HG03135 (cell line): ENCODE results near the gene MAD1L1.
A peak's percentile ranks its signal among the peaks of the same experiment; 100 is the strongest.

Experiments
- ATAC-seq: cut with Tn5 transposase; IDR thresholded peaks from one replicate; pipeline ENCODE4 v1.9.1; 2021; ENCODE audit warnings: mild to moderate bottlenecking, moderate library complexity; ENCODE audit not compliant: unreplicated experiment

MAD1L1 gene

DNA sequence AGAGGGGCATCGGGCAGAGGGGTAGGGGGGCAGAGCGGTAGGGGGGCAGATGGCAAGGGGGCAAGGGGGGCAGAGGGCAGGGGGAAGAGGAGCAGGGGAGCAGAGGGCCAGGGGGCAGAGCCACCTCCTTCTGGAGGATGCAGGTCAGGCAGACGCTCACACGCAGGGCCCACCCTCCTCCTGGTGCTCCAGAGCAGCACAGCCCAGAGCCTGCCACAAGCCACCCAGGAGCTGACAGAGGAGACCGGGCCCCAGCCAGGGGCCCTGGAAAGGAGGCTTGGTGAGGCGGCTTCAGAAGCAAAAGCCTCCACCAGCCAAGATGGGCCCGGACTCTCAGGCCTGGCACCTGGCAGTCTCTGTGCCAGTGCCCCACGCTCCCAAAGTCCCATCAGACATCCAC, 13.1 kb downstream of the MAD1L1 start:
- no peak for ATAC-seq

DNA sequence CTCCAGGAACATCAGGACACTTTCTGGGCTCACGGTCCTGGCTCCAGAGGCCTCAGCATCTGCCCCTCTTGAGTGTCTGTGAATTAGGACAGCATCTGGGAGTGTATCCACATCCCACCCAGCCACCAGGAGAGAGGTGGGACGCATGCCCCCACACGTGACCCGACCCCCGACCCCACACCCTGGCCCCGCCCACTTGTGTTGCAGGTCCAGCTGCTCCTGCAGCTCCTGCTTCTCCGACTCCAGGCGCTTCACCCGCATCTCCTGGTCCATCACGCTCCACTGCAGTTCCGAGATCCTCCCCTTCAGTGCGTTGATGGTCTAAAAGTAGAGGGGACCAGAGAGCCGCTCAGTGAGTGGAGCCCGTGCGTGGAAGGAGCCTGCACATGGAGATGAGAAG, 13.6 kb downstream of the MAD1L1 start:
- ATAC-seq: no peak

DNA sequence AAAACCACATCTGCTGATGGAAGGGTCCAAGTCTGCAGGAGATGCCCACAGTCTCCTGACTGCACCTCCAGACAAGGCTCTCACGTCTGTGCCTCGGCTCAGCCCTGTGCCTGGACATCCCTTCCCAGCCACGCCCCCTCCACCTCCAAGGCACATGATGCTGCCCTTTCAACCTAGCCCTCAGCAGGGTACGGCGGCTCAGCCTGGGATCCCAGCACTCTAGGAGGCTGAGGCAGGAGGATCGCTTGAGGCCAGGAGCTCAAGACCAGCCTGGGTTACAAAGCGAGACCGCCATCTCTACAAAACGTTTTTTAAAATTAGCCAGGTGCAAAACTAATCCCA, 14.3 kb downstream of the MAD1L1 start:
- ATAC-seq: no peak

DNA sequence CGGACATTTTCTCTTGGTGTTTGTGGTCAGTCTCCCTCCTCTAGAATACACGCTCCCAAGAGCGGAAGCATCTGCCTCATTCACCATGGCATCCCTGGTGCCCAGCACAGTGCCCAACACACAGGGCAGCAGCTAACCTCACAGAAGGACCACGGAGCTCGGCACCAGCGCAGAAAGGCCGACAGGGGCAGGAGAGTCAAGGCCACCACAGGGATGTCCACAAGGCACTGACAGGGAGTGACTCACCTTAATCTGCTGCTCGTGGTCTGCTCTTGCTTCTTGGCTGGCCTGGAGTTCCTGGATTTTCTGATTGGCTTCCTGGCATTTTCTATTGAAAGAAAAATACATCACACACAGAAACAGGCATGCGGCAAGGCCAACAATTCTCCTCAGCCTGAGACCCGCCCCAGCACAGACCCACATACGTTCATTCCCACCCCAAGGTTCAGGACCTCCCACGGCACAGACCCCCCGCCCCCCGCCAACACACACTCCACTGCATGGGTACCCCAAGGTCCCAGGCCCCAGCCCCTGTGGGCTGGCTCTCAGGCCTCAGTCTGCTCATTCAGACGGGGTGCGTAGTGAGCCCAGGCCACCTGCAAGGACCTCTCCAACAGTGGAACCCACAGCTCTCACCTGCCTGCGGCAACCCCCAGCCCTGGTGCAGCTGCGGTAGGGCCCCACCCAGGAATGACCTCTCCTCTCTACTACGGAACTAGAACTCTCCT, 14.9 kb downstream of the MAD1L1 start:
- ATAC-seq: no peak

DNA sequence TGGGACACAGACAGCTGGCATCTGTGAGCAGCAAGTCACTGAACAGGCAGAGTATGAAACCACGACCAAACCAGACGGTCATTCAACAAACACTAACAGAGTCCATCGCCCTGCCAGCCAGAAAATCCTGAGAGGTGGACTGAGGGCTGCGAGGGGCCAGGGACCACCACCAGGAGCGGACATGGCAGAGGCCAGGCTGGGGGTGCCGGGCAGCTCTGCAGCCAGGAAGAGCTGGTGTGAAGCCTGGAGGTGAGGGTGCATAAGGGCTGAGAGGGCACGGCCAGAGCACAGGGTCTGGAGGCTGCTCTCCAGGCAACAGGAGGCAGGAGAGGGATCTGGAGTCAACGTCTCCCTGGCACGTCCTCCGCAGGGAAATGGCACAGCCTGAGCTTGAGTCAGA, 15.5 kb downstream of the MAD1L1 start:
- no peak for ATAC-seq

DNA sequence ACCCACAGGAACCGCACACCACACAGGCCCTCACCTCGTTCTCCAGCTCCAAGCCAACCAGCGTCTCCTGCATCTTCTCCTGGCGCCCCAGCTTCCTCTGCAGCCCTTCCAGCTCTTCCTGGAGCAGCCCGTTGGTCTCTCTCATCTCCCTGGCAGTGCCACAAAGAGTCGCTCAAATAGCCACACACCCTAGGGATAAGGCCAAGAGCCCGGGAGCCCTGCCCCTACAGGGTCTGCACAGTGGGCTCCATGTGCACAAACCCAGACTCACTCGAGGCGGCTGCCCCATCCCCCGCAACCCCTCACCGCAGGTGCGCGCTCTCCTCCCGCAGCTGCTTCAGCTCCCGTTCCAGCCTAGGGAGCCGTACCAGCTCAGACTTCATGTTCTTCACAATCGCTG, 16.9 kb downstream of the MAD1L1 start:
- ATAC-seq: no peak

DNA sequence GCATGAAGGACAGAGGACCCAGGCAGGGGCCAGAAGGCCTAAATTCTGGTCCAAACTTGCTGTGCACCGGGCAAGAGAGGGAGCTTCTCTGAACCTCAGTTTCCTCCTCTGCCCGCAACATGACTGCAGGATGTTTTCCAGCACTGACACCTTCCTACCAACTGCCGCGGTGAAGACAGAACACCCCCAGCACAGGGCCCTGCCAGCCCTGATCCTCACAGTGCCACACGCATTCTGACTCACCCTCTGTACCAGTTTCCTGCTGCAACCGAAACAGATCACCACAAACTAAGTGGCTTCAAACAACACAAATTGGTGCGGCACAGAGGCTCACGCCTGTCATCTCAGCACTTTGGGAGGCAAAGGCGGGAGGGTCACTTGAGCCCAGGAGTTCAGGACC, 18.1 kb downstream of the MAD1L1 start:
- no peak for ATAC-seq

DNA sequence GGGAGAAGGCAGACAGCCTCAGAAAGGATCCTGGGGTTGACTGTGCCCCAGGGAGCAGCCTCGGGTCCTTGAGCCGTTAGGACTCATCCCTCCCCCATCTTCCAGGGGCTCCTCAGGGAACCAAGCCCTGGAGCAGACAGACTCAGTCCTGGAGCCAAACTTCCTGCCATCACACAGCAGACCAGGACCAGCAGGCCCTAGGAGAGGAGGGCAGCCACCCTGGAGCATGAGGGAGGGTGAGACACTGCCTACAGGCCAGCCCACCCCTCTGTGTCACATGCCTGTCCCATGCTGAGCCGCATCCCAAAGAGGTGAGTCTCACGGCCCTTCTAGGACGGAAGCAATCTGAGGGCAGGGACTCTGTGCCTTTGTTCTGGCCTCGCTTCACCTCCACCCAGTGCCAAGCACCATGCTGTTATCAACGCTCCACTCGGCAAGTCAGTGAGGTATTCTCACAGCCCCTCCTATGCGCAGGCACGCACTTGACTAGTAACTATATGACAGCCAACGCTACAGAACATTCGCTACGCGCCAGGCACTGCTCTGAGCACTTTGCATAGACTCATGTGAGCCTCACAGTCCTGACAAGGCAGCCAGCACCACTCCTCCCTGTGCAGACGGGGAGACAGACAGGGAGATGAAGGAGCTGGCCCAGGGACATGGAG, 19.1 kb downstream of the MAD1L1 start:
- no peak for ATAC-seq

DNA sequence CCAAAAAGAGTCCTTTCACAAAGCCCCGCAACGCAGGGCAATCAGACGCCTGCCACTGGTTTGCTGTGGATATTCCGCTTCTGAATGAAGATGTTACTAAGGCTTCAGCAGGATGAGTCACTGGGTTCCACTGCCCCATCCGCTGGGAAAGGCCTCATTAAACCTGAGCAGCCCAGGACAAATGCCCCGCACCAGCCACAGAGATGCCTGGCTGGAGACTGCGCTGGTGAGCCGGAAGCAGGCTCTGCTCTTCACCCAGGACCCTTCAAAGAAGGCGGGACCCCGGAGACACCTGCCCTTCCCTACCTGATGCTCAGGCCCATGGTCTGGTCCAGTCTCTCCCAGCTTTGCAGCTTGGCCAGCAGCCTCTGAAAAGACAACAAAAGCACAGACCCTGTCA, 19.8 kb downstream of the MAD1L1 start:
- ATAC-seq: no peak

DNA sequence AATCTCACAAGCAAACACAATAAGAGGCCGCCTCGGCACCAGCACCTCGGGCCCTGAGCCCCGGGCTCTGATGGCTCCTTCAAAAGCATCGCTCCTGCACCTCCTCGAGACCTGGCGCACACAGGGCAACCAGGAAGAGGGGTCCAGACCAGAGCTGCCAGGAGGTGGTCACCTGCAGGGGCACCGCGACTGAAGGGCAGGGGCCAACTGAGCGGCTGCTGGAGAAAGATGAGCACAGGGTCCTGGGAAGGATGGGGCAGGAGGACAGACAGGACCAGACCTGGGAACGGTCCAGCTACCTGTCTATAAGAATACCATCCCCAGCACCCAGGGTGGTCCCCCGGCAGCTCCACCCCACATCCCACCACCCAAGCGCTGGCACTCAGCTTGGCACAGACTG, 20.8 kb downstream of the MAD1L1 start:
- no peak for ATAC-seq

DNA sequence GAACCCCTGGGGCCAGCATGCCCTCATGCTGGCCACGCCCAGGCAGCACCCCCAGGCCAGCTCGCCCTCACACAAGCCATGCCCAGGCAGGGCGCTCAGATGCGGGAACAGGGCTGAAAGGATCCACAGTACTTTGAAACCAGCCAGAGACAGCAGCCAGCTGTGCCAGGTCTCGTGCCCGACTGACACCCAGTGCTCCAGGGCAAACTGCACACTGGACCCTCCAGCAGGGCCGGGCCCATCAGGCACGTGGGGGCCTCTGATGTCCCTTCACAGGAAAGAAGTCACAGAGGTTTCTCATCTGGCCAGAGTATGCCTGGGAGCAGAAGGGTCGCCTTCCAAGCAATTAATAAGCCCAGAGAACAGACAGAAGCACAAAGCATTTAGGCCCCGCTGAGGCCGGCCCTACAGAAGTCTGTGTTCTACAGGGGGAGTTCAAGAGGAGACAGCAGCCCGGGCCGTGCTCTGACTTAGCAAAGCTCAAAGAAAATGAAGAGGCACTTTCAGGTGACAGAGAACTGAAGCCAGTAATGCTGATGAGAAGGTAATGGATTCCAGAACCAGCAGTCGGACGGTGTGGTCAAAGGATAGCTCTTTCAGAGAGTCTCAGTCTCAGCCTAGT, 21.4 kb downstream of the MAD1L1 start:
- ATAC-seq: no peak

DNA sequence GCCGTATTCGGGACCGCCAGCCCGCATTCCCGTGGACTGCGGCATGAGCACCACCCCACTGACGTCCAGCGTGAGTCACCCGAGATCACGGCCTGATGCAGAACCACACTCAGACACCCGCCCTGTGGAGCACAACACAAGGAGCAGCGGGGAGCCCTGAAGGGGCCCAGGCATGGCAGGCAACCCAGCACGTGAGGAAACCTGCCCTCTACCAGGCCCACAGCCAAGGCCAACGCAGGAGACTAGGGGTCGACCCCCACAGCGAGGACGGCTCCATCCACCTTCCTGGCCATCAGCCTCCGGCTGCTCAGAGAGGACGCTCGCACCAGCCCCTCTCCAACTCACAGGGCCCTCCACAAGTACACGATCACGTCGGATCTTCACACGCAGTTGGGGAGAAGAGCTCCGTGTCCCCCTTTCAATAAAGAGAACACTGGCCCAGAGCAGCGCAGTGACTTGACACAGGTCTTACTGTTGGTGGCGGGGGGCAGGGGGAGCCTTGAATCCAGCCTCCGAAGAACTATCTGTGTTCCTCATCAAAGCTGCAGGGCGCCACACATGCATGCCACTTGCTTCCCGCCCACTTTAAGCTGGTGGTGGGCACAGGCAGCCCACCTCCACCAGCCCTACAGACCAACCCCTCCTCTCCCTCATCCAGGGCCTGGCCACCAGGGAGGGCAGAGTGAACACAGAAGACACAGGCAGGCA, 22.0 kb downstream of the MAD1L1 start:
- ATAC-seq: no peak

DNA sequence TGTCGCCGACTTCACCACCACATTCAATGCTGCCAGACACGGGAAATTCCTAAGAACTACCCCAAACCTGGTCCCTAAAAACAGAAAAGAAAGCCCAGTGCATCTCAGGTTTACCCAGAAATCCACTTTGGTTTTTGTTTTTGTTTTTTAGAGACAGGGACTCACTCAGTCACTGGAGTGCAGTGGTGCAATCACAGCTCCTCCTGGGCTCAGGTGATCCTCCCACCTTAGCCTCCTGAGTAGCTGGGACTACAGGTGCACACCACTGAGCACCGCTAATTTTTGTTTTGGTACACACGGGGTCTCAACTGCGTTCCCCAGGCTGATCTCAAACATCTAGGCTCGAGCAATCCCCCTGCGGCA, 22.8 kb downstream of the MAD1L1 start:
- no peak for ATAC-seq

DNA sequence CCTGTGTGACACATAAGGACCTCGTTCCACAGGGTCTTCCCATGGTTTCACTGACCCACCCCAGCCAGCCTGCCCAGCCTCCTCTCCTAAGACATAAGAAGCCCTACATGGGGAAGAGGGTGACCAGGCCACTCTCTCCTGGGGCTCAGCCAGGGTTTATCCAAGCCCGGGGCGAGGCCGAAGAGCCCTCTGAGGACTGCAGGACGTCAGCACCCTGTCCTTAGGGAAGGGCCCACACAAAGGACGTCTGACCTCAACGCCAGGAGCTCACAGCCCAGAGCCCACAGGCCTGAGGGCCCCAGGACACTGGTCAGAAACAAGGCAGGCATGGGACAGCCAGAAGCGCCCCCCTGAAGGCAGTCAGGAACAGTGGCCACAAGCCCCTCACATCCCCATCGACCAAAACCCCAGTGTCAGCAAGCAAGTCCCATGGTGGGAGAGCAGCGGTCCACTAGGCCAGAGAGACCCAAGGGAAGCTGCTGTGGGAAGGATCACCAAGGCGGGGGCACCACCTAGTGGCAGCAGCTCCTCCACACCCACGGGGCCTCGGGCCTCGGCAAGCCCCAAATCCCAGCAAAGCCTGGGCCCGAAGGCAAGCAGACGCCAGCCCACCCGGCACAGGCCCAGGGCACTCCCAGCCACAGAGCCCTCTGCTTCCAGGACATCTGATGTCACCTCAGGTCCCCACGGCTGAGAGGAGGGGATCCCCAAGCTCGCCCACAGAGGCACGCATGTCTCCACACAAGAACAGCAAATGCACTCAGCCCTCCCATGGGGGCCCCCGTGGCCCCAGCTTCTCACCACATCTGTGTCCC, 23.4 kb downstream of the MAD1L1 start:
- peak; percentile 60 for ATAC-seq

DNA sequence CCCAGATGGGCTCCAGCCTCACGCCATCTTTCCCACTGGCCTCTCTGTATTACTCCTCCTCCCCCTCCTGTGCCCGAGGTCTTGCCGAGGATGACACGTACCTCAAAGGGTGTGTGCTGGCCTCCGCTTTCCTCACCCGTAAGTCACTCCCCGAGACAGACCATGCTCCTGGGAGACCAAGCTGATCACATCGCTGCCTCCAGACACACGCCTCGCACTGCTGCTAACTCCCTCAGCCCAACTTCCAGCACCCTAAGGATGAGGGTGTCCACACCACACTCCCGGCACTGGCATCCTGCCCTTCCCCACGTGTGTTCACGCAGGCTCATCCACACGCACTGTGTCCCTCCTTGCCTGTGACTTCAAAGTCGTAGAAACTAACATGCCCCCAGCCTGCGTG, 24.0 kb downstream of the MAD1L1 start:
- no peak for ATAC-seq

DNA sequence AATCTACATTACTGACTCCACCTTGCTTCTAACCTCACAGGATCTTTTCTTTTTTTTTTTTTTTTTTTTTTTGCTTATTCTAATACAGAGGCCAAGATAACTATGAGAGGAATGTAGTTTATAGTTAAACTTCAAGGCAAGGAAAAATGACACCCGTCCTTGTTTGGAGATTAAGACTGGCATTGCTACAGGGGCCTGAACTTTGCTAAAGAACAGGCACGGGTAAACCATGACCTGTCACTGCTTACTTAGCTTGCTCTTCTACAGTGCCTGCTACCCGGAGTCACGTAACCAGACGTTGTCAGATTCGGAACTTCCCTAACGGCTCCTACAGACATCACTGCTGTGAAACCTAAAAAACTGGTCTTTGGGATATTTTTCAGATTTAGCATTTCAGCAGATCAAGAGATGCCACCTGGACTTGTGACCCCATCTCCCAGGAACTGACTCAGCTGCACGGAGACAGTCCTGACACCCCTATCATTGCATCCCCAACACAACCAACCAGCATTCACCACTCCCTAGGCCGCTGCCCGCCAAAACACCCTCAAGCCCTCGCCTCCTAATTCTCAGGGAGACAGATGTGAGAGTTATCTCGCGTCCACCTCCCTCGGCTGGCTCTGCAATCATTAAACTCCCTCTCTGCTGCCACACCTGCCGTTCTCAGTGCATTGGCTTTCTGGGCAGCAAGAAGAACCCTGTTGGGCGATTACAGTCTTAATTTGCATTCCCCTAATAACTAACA, 27.5 kb downstream of the MAD1L1 start:
- ATAC-seq: no peak

DNA sequence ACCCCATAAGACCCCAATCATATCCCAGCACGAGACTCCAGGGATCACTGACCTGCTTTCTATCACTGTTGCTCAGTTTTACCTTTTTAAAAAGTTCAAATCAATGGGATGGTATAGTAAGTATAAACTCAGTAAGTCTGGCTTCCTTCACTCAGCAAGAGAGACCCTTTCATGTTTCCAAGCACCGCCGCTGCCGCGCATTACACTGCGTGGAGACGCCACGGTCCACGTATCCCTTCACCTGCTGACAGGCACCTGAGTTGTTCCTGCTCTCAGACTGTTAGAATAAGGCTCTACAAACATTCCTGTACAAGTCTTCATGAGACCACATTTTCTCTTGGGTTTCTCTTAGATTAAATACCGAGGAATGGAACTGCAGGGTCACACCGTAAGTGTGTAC, 28.3 kb downstream of the MAD1L1 start:
- ATAC-seq: no peak

DNA sequence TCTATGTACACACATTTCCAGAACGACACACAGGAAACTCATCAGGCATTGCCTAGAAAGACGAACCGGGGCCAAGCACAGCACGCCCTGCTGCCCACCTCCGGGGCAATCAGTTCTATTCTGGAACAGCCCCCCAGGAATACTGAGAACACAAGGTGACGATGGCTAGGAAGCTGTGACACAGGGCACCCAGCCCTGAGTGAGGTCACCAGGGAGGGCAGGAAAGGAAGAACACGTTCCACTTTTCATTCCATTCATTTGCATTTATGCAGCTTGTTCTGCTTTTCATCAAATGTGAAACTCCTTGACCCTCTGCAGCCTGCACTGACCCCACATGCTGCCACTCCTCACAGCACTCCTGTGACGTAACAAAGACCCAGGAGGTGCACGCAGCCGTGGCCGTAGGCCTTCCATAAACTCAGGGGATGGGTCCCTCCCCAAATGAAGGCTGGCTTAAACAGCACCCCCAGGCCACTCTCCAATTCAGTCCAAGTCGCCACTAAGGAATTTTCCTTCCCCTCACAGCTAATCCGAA, 28.9 kb downstream of the MAD1L1 start:
- no peak for ATAC-seq

DNA sequence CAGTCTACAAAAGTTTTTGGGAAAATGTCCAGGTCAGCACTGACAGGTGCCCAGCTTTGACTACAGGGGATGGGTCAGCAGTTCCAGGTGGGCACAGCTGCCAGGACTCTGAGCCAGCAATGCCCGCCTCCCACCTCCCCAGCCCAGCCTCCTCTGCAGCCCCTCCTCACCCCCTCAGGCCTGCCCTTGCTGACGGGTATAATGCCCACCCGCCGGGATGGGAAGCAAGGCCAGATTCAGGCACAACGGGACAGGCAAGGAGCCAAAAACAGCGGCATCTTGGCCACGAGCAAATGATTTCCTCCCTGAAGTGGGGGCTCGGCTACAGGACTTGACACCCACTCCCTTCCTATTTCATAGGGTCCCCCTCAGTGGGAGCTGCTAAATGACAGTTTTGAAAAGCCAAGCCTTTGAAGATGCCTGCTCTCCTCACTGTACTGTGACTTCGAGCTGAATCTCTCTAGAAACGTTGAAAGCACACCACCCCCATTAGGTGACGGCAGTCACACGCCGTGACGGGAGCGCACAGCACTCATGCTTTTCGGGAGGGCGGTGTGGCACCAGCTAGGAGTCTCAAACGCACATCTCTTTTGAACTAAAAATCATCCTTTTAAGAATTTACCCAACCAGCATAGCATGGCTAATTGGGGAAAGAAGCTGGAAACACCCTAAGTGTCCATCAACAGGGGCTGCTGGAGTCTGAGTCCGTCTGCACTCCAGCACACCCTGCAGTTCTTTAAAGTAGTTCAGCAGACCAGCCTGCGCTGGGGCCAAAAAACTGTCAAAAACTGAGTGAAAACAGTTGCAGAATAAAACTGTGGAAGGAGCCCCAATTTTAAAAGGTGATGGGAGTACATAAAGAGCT, 29.6 kb downstream of the MAD1L1 start:
- no peak for ATAC-seq
